Adrenal gland (tissue), 19 donors: Measurements from ENCODE around the gene RHEX. TPM values are rescaled to one million over a fixed set of nuclear protein-coding genes. Genes with fewer than 3 reads are reported as not detected.
"Not testable (repeated sequence)": the region's sequence is repeated elsewhere in the genome, so short reads cannot be mapped to it uniquely, and the experiment has no call there.

Experiments used
- DNase-seq, 7 donors: peaks; one replicate each; pipeline ENCODE4 v3.0.0-alpha.2; 2019 to 2020
- H3K27ac ChIP-seq, 5 donors: fragments of 200-600 bp; sonication (generic) in 4 of 5; 1 replicate in 3 of 5; 2 replicates in 2 of 5; pipeline versions ENCODE4 v1.5.1 to v1.8.0; 2016 to 2020; ENCODE audit warnings: mild to moderate bottlenecking in 1 of 5
- H3K27me3 ChIP-seq: fragments of 200-600 bp; 2 replicates; pipeline ENCODE4 v1.8.0; 2021
- H3K36me3 ChIP-seq, 2 donors: fragments of 200-600 bp; replicated peaks in 1 of 2; 1 replicate in 1 of 2; 2 replicates in 1 of 2; pipeline versions ENCODE4 v1.5.1 to v1.8.0; 2018 to 2022
- H3K4me1 ChIP-seq, 2 donors: fragments of 200-600 bp; replicated peaks in 1 of 2; 1 replicate in 1 of 2; 2 replicates in 1 of 2; pipeline versions ENCODE4 v1.5.1 to v1.8.0; 2018 to 2021
- H3K4me3 ChIP-seq, 4 donors: fragments of 200-600 bp; sonication (generic) in 3 of 4; one replicate each; pipeline ENCODE4 v1.5.1; 2016 to 2018
- H3K9me3 ChIP-seq, 3 donors: fragments of 200-600 bp; sonication (generic) in 1 of 3; replicated peaks in 1 of 3; 1 replicate in 2 of 3; 2 replicates in 1 of 3; pipeline versions ENCODE4 v1.5.1 to v1.8.0; 2016 to 2021
- POLR2A ChIP-seq, 2 donors: fragments of 450-650 bp; IDR thresholded peaks; one replicate each; pipeline ENCODE4 v1.6.1; 2017; ENCODE audit warnings: antibody characterized with exemption in 2 of 2, mild to moderate bottlenecking in 2 of 2, moderate library complexity in 1 of 2
- WGBS, 4 donors: extraction: QIAGEN DNeasy Blood & Tissue Kit in 2 of 4; methylation state at CpG; one replicate each; pipeline versions ENCODE4 v1.1.5 to v1.1.7; 2013 to 2017; 5-methylcytosine and 5-hydroxymethylcytosine counted together
- intact Hi-C, 2 donors: fragments of 100-400 bp; cut with DNase I; formaldehyde crosslinking; loops; one replicate each; pipeline versions ENCODE4 v1.14.1 to v1.15.0; 2022 to 2023
- long read RNA-seq, 10 donors: library from polyadenylated mRNA in 3 of 10; unstranded in 2 of 10; stranded (forward) in 1 of 10; transcript quantifications; one replicate each; pipeline ENCODE4 v2.0.0 and lab custom pipeline, GENCODE V29; 2021 to 2026
- polyA plus RNA-seq, 3 donors: library from polyadenylated mRNA; stranded (reverse); fragments of 200-250 nt in 2 of 3; fragments of 350-450 nt in 1 of 3; fragmentation: Illumina TruSeq in 1 of 3; extraction: RNeasy Lipid Tissue Mini Kit (QIAGEN cat#74804) in 1 of 3; gene quantifications; one replicate each; pipeline ENCODE4 v1.2.3, GENCODE V29; 2013 to 2014
- total RNA-seq, 9 donors: library from RNA; depleted of rRNA in 4 of 9; stranded (reverse); fragments of >200 nt in 4 of 9; fragments of 120-200 nt in 1 of 9; fragmentation: NEBNext Ultra II Directional in 1 of 9; extraction: Animal tissue kit (Norgen Biotek cat#: 25700) in 1 of 9; gene quantifications; one replicate each; pipeline versions ENCODE4 v1.1.0 to v1.2.4, GENCODE V29; 2013 to 2023
- TF ChIP-seq, protein P1 (sequence below), 6 experiments: fragments of 450-650 bp in 4 of 6; fragments of 200-600 bp in 2 of 6; sonication (generic) in 1 of 6; IDR thresholded peaks; 1 replicate in 5 of 6; 2 replicates in 1 of 6; pipeline versions ENCODE4 v1.5.1 to v1.8.0; 2016 to 2021; ENCODE audit warnings: antibody characterized with exemption in 6 of 6, mild to moderate bottlenecking in 2 of 6, moderate library complexity in 1 of 6
- donor health status: healthy with polysubstance abuse.
- donor health status: Bipolar disorder and iron deficiency.
- donor health status: DM: yes; HTN: yes; CAD: no.
- donor health status: DM: no; HTN: no; CAD: no.
- donor health status: DM: no; HTN: no; CAD: no.
- donor health status: DM: yes; HTN: yes; CAD: no.

RHEX gene
- total RNA-seq (under 1 TPM in 1 of 9 donors, not detected in 8; 0.33 TPM), polyA plus RNA-seq (under 1 TPM in 2 of 3 donors, not detected in 1; 0.13 to 0.17 TPM)
- long read RNA-seq, donor 1 = 0 reads
- long read RNA-seq, donor 2 = 0 reads
- long read RNA-seq, donor 3 = 0 reads
- long read RNA-seq, donor 4 = 0 reads
- long read RNA-seq, donor 5 = 0 reads
- long read RNA-seq, donor 6 = 0 reads
- long read RNA-seq, donor 7 = 0 reads
- long read RNA-seq, donor 8 = 0 reads
- long read RNA-seq, donor 9 = 0 reads
- long read RNA-seq, donor 10 = 0 reads

DNA sequence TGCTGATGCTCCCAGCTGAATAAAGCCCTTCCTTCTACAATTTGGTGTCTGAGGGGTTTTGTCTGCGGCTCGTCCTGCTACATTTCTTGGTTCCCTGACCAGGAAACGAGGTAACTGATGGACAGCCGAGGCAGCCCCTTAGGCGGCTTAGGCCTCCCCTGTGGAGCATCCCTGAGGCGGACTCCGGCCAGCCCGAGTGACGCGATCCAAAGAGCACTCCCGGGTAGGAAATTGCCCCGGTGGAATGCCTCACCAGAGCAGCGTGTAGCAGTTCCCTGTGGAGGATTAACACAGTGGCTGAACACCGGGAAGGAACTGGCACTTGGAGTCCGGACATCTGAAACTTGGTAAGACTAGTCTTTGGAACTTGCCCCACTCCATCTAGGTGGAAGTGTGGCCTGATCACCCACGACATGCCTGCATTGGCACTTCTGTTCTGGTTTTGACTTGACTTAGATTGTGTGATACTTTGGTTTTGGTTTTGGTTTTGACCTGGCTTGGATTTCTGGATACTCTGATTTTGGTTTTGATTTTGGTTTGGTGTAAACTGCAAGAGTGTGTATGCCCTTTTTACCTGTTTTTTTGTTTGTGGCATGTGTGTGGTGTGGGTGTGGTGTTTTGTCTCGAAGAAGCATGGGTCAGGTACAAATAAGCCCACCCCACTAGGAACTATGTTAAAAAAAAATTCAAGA is at the start of gene RHEX:
Gene RHEX, plus strand, starts transcription at position 255 of the 692 bp plus-strand sequence. CDS start 44,656 bp downstream, outside the sequence.
- intact Hi-C loops, H3K9me3 ChIP-seq, H3K4me1 ChIP-seq, H3K36me3 ChIP-seq, H3K27me3 ChIP-seq, H3K4me3 ChIP-seq, DNase-seq, H3K27ac ChIP-seq: not testable (repeated sequence)
- 88 to 93% (median 91%) methylated on average over 17 of the region's 17 CpGs for WGBS, 4 donors

GRCh38 chr1:206003854-206004800 is 48.8 kb upstream of the RHEX start:
- peaks cover 0 to 14% of the 10 kb centered on the region in 2 donors for H3K4me1 ChIP-seq
- no peak for DNase-seq
- no peaks in the 10 kb centered on the region for H3K27me3 ChIP-seq
- no peak overlapping the region for H3K4me3 ChIP-seq
- TF ChIP-seq POLR2A (IDR thresholded peaks at IDR 0.05) = no peak
- TF ChIP-seq, protein P1, sequence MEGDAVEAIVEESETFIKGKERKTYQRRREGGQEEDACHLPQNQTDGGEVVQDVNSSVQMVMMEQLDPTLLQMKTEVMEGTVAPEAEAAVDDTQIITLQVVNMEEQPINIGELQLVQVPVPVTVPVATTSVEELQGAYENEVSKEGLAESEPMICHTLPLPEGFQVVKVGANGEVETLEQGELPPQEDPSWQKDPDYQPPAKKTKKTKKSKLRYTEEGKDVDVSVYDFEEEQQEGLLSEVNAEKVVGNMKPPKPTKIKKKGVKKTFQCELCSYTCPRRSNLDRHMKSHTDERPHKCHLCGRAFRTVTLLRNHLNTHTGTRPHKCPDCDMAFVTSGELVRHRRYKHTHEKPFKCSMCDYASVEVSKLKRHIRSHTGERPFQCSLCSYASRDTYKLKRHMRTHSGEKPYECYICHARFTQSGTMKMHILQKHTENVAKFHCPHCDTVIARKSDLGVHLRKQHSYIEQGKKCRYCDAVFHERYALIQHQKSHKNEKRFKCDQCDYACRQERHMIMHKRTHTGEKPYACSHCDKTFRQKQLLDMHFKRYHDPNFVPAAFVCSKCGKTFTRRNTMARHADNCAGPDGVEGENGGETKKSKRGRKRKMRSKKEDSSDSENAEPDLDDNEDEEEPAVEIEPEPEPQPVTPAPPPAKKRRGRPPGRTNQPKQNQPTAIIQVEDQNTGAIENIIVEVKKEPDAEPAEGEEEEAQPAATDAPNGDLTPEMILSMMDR (IDR thresholded peaks at IDR 0.05) = no peak
- no peaks in the 10 kb centered on the region for H3K9me3 ChIP-seq
- H3K27ac ChIP-seq = peak overlapping the region in 1 of 5 donors; percentile 20
- intact Hi-C loops = no loop called here
- H3K36me3 ChIP-seq = no peaks in the 10 kb centered on the region
- 90 to 94% (median 93%) methylated on average over 7 of the region's 7 CpGs for WGBS, 4 donors

DNA sequence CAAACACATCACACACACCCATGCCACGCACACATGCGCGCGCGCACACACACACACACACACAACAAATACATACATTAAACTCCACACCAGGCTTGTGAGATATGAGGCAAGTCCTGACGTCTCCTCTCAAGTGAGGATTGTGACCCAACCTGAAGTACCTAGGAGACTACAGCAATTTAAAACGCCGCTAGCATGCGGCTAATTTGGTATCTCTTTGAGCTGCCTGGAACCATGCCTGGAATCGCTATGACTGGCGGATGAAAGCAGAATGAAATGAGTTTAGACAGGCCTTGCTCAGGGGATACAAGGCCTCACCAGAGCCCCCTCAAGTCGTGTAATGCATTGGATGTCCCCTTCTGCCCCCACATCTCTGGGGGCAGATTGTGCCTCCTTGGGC is 48.1 kb upstream of the RHEX start:
- Histone ChIP-seq H3K27ac (no peak overlapping the region), H3K4me1 (peaks cover 0 to 14% of the 10 kb centered on the region in 2 donors), H3K27me3 (no peaks in the 10 kb centered on the region), H3K4me3 (no peak overlapping the region), H3K36me3 (no peaks in the 10 kb centered on the region), H3K9me3 (no peaks in the 10 kb centered on the region)
- intact Hi-C loops = no loop called here
- TF ChIP-seq, protein P1 (IDR thresholded peaks at IDR 0.05) = no peak
- no peak for TF ChIP-seq POLR2A (IDR thresholded peaks at IDR 0.05)
- no peak for DNase-seq
- WGBS, 4 donors = 81 to 87% (median 85%) methylated on average over 11 to 12 of the region's 12 CpGs

DNA sequence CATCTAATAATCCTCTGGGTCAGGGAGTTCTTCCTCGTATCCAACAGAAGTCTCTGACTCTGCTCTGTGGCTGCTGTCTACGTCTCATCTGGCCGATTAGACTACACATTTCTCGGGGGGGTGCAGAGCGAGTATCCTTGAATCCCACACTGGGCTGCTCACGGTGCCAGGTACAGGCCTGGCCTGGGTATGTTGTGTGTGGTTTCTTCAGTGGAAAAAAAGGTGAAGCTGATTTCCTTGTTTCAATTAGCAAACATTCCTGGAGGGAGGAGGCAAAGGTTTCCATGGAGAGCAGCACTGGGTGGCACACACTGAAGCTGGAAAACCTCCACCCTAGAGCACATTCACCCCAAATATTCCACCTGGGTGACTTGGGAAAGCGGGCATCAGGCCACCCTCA is 47.7 kb upstream of the RHEX start:
- 86 to 94% (median 91%) methylated on average over 7 of the region's 7 CpGs for WGBS, 4 donors
- Histone ChIP-seq H3K4me1 (peaks cover 0 to 14% of the 10 kb centered on the region in 2 donors), H3K4me3 (no peak overlapping the region), H3K27me3 (no peaks in the 10 kb centered on the region), H3K36me3 (no peaks in the 10 kb centered on the region), H3K9me3 (no peaks in the 10 kb centered on the region), H3K27ac (no peak overlapping the region)
- DNase-seq = no peak
- intact Hi-C loops = no loop called here
- TF ChIP-seq, protein P1 (IDR thresholded peaks at IDR 0.05) = no peak
- no peak for TF ChIP-seq POLR2A (IDR thresholded peaks at IDR 0.05)
